Measurements from ENCODE around the gene CTDSPL.

DNA sequence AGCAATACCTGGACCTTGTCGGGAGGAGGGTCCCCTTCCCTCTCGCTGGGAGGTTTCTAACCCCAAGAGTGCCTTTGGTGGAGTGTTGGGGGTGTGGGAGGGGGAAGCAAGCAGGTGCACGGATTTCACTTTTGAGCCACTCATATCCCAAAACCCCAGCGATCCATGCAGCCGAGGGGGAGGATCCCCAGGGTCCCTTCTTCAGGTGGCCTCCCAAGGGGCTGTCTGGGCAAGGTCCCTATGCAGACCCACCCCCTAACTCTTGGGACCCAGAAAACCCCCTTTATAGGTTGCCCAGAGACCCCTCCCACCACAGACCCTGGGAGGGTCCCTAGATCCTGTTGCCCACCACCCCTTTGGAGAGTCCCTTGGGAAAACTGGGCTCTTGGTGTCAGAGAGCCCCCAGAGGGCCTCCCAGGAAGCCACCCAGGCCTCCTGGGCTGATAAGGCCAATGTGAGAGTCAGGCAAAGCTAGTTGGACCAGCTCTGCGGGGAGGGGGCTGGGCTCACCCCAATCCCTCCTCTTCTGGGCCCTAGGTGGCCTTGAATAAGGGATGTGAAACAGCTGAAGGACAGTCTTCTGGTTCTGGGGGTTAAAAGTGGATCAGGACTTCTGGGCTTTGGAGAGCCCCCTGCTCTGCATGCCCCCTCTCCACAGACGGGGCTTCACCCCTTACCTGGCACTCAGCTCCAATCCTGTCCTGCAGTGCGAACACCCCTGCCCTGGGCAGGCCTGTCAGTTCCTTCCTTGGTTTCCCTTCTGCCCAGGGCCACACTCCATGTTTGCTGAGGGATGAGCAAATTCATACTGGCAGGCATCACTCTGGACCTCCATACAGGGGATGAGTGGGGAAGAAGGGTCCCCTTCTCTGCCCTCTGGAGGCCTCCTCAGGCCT is 168.7 kb downstream of the CTDSPL start:
- TF ChIP-seq EZH2 (IDR thresholded peaks at IDR 0.05), result no peak
- TF ChIP-seq FOXP2 (optimal IDR thresholded peaks at IDR 0.05; ENCODE audit: control extremely low read depth, extremely low read length, insufficient read depth), result no peak
- no peak for TF ChIP-seq POLR2AphosphoS5 (IDR thresholded peaks at IDR 0.05; ENCODE audit: borderline replicate concordance, low read depth, low read length)
